CD4-positive, alpha-beta T cell treated with Interleukin-6 for 4 hours (primary cell): Measurements from ENCODE around the gene FILIP1L.

ENCODE experiments used
- DNase-seq: peaks from one replicate; pipeline ENCODE4 v3.0.0-alpha.2; 2020; ENCODE audit warnings: mixed read lengths

The FILIP1L gene

DNA sequence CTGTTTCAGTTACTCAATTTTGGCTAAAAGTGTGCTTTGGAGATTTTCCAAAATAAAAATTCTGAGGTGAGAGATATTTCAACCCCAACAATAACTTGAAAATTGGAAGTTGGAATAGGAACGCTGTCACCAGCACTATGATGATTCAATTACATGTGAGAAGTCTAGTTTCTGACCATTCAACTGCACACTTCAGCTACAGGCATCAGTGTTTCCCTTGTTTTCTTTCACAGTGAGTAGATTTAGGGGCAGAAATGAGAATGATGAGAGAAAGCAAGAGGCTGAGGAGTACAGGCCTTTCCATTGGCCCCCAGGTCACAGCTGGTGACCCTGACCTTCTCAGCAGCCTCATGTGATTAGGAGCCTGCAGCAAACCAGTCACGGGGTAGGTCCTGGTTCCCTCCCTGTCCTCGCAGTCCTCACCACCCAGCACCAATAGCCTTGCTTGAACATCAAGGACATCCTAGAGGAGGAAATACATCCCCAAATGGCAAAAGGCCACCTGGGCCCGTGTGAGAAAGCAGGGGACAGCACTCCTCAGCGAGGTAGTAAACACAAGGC is 10.0 kb upstream of the FILIP1L start:
- DNase-seq, result no peak

GRCh38 chr3:100123112-100123511 is 8.8 kb upstream of the FILIP1L start:
- DNase-seq, result no peak

DNA sequence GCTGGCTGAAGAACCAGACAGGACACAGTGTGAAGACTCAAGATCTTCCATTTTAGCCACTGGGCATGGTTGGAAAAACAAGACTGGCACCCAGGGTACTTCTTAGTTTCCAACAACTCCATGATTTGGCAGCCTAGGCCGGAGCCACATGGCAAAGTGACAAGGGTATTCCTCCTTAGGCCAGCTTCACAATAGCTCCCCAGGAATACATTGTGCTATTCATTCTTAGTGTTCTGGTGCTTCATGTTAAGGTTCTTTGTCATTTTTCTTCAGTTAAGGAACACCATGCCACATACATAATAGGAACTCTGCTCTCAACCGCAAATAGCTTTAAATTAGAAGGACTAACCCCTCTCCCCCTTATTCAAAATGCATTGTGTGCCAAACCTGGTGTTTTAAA is 8.0 kb upstream of the FILIP1L start:
- DNase-seq, result no peak

DNA sequence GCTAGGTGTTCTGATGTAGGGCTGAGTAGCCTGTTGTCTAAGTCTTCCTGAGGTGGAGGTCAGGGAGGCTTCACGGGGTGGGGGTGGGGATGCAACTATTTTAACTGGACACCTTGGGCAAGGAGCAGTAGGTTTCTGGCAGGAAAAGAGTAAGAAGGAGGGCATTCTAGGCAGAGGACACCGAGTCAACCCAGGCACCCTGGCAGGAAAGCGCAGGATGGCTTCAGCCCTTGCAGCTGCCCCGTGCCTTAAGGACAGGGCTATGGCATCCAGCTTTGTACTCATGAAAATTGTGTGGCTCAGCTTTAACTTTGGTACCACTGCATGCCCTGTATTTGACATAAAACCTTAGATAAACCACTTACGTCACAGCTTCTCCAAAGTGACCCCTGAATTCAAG is 6.4 kb upstream of the FILIP1L start:
- no peak for DNase-seq

DNA sequence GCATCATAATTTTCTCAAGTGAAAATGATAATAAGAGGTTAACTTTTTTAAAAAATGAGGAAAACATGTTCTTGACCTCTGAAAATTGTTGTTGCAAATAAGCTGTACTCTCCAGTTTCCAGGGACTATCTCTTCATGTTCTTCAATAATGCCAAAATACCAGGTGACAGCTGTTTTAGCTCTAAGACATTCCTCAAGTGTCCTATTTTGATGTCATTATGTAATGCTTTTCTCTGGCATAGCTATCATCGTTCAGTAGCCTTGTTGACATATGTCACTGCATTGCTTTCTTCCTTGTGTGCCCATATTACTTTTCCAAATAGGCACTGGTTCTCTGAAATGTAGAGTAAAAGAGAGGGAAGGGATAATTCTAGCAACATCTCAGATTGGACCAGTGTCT is 5.7 kb upstream of the FILIP1L start:
- no peak for DNase-seq

DNA sequence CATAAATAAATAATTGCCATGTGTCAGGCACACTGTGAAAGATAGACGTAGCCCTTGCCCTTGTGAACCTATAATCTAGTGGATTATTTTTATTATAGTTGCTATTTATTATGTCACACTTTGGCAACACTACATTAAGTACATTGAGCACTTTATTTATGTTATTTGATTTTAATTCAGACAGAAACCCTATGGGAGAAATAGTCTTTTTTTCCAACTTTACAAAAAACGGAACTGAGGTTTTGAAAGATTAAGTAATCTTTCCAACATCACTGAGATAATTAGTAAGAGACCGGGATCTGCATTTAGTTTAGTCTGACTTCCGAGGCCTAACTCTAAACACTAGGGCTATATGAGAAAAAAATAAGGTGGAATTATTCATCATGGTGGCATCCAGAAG is 2.8 kb upstream of the FILIP1L start:
- no peak for DNase-seq

DNA sequence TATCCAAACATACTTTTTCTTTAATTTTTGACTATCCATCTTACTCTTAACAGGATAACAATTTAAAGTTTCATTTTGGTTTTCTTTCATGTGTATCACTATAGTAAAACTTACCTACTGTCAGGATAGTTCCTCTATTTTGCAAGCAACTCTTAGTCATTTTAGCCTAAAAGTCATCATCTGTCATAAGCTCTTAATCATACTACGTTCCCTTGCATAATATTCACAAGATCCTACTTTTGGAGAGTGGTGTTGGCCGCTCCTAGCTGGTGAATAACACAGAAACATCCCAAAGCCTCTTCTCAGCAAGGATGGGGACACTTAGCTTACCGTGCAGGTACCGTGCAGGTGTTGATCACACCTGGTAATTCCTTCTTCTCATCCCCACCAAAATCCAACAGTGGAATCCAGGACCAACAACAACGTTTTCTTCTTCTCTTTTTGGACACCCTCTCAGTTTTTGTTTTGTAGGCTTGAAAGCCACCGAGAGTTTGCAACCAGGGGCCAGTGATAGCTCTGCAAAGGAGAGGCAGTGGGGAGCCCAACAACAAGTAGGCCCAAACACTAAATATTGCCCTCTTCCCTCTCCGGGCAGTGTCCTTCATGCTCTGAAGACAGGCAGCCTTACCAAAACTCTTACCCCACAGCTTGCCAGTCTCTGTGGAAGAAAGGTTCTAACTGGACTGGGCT is 433 bp downstream of the FILIP1L start:
- no peak for DNase-seq

DNA sequence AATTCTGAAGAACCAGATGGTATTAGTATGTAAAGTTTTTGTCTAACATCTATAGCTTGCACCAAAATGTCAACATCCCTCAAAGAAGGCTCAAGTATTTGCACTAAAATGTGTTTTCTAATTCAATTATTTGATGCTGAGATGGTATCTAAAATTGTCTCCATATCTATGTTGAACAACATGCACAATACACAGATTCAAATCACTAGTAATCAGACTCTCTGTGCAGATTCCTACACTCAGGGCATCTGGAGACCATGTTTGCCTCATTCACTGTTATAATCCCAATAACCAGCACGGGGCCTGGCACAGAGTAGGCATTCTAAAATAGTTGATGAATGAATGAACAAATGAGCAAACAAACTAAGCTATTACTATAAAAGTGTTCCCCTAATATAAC is 2.6 kb downstream of the FILIP1L start:
- DNase-seq, result no peak

DNA sequence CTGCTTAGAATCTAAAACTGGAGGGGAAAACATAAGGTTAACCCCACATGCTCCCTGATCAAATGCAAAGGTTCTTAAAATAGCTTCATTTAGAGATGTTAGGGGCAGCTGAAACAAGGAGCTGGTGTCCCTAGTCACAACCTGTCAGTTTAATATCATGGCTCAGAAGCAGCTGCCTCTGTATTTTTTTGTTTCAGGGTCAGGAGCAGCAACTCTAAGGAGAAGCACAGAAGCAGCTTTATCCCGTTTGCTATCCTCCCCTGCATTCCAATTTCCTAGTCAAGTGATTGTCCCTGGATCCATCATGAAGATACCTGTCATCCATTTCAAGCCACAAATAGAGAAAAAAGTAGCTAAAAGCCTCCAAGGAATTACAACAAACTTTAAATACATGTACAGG is 4.1 kb downstream of the FILIP1L start:
- no peak for DNase-seq

DNA sequence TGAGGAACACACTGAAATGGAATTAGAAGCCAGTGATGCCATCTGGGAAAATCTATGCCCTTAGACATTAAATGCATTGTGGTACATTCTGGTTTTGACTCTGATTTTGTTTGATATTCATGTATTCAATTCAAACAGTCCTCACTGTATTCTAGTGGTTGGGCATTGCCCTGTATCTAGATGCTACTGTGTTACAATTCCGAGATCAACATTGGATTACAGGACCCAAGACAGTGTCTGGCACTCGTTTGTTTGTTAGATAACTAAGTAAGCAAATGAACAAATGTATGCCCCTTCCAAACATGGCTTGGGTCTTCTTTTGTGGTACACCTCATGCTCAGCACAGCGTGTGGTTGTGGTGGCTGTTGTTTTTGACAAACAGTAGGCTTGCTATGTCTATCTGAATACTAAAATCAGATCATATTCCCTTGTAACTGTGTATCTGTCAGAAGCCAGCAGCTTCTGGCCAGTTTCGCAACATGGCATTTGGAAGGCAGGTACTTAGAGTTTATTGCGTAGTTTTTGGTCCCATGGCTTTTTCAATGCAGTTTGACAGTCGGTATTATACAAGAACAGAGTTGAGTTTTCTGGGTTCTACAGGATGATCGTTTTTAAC is 5.7 kb downstream of the FILIP1L start:
- no peak for DNase-seq

GRCh38 chr3:100107221-100107814 is 7.0 kb downstream of the FILIP1L start:
- no peak for DNase-seq

- no peak for DNase-seq
These were observed 7.7 kb downstream of the FILIP1L start for GRCh38 chr3:100106531-100107141.

DNA sequence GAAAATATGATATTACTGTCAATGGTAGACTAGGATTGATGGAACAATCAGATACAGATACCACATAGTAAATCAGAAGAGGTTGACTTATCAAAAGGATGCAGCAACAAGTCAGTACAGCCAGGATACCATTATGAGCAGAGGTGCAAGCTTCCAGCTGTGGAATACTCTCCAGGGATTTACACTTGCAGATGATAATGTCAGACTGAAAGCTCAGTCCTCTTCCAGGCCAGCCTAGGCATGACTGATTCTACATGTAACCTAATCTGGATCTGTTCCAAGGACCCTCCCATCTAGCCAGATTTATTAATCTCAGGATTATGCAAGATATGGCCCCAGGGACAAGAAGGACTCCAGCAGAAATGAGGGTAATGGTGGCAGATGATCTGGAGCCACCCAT is 8.2 kb downstream of the FILIP1L start:
- DNase-seq, result no peak

GRCh38 chr3:100105501-100105900 is 8.8 kb downstream of the FILIP1L start:
- DNase-seq, result no peak

DNA sequence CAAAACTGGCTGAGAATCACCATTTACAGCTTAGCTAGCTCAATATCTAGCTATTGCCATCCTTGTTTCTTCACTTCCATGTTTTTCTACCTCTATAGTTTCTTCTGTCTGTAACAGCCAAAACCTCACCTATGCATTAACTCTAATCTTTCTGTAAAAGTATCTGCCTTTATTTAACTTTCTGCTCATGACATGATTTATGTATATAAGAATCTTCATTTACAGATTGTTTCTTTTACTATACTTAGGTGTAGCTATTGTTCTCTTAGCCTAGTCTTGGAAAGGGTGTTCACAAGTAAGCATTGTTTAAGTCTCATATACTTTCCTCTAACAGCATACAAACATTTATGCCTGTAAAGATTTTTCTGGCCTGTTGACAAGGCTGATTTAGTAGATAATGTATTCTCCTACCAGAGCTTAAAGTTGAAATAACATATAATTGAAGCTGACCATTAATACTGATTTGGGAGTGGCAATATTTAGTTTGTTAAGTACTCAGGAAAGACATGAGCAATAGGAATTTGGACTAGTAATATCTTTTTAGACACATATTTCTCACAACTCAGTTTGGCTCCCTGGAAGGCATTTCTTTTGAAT is 9.4 kb downstream of the FILIP1L start:
- DNase-seq, result no peak

DNA sequence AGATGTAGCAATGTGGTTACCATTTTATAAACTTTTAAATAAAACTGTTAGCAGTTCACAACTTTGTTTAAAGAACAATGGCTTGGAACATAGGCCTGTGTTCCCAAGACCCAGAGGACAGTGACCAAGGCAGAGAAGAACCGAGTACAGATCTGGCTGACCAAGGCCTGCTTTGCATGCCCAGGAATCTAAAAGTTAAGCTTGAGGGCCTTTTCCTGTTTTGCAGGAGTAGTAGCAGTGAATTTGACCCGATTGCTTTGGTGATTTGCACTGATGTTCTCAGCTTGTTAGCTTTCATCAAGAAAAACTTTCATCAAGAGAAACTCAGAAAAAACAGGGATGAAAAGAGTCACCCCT is 9.9 kb downstream of the FILIP1L start:
- DNase-seq, result no peak

DNA sequence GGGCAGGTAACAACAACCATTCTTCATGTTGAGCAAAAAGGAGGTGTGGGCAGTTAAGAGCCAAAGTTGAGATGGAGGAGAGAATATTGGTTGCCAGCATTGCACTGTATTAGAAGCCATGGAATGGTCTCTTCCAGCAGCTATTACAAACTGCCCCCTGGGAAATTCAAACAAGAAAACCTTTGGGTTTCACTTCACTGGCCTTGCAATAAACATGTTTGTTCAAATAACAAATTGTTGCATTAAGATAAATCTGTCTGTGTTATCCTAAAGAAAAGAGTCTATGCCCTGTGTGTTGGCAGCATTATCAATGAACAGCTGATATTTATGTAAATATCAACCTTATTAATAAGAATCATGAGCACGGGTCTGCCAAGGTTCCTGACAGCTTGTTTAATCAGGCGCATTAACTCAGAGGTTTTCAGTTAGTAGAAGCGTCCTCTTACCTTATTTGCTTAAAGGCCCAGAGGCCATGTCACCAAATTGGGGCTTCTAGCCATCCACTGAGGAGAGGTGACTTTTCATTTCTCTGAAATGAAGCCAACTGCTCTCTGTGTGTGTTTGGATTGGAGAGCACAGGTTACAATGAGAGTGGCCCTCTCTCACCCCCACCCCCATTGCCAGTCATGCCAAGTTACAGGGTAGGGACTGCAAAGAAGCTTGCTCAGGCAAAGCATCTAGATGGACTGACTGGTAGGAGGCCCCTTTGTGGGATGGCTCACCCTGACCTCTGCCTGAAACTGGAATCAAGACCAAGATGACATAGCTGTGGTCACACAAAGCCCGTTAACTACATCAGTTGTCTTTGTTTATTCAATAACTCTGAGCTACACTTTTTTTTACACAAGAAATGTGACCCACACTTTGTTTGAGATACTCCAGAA is 10.5 kb downstream of the FILIP1L start:
- no peak for DNase-seq

DNA sequence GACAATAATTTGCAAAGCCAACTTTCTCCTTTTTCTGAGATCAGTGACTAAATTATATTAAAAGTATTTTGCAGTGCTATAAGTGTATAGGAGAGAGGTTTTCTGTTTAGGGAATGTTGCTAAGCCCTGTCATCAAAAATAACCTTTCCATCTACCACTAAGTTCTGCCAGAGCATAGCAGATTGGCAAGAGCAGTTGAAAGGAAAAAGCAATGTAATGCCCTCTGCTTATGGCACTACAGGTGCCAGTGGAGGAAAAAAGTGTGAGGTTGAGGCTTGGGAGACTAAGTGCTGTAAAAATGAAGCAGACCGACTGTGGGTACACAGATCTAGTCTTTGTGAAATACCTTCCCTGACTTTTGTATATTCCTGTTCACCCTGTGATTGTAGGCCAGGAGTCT is 11.5 kb downstream of the FILIP1L start:
- DNase-seq, result no peak

DNA sequence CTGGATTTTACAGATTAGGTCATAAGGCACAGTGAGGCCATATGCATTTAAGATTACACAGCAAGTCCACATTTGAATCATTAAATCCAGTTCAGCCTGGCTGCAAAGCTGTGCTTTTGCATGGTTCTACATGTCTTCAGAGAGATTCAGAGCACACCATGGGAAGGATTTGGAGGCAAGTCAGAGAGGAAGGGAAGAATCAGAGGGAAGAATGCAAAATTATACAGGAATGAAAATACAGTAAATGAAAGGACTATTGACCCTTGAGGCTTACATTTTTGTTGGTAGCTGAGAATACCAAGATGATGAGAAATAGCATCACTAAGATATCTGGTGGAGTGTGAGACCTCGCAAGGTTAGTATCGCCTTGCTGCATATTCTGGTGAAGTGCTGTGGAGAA is 13.9 kb downstream of the FILIP1L start:
- no peak for DNase-seq

- no peak for DNase-seq
These were observed 14.7 kb downstream of the FILIP1L start for GRCh38 chr3:100099621-100100020.

GRCh38 chr3:100098784-100099070 is 15.6 kb downstream of the FILIP1L start:
- no peak for DNase-seq

DNA sequence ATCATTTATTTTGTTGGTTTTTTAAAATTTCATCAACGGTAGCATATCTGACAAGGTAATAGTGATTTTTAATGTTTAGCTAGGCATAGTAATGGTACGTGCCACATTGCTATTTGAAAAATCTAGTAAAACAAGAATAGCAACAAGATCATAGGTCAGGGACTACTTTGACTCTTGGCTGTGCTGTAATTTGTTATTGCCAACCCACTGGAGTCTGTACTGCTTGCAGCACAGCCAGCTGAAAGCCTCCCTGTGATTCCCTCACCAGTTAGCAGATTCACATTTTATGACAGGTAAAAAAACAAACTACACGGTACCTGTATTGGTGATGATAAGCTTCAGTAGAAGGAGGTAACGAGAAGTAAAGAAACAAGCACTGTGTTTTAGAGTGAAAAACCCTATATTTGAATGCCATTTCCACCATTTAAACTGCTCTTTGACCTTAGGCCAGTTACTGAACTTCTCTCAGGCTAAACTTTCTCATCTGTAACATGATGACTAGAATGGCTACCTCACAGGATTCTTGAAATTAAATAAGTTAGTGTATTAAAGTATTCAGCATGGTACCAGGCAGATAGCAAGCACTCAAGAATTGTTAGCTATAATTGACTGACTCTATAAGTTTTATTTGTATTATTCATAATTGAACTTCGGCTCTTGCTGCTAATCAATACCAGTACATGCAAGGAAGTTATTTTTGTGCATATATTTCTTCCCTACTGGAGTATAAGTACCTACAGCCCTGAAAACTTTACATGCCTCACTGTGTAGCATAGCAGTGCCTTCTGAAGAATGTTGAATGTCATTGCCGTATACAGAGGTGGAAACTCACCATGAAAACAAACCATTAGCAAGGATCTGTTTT is 16.1 kb downstream of the FILIP1L start:
- DNase-seq, result no peak
